CD4-positive, alpha-beta T cell treated with Interleukin-15 for 1 hour (primary cell): Measurements from ENCODE around the gene COL17A1.
A peak's percentile ranks its signal among the peaks of the same experiment; 100 is the strongest.

Source experiments
- DNase-seq: peaks from one replicate; pipeline ENCODE4 v3.0.0-alpha.2; 2020

Gene COL17A1

GRCh38 chr10:104085801-104086400, at the start of gene COL17A1:
Gene COL17A1, minus strand, starts transcription at chr10:104085880. Its CDS starts 5,207 bp downstream, at chr10:104080673.
- DNase-seq, result no peak

DNA sequence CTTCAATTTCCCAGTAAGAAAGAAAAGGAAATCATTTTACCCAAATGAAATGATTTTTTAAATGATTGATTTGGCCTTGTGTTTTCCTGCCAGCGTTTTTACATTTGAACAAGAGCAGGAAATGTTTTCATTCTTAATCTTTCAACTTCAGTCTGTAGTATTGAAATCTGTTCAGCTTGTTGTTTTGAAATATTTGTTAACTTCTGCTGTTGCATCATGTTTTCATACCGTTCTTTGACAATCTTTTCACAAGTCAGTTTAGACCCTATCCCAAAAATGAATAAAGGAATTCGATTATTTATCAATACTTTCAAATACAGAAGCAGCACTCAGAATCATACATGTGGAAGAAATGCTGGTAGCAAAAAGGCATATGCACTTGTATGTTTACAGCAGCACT, 44.4 kb upstream of the COL17A1 start:
- no peak for DNase-seq

GRCh38 chr10:104128214-104128613, 42.5 kb upstream of the COL17A1 start:
- DNase-seq, result no peak

DNA sequence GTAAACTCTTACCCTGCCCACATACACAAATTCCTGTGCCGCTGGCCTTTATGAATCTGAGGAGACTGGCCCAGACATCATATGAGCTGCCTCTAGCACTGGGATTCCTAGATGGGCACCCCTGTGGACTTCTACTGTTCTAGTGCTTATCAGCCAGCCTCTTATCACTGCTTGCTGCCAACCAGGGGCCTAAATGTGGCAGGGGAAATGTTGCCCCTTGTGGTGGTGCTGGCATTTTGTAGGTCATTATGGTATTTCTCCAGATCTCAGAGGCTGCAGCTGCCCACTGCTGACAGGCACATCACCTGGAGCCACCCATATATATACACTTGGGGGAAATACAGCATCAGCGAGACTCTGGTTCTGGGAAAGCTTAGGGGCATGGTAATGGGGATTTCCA, 41.7 kb upstream of the COL17A1 start:
- no peak for DNase-seq

DNA sequence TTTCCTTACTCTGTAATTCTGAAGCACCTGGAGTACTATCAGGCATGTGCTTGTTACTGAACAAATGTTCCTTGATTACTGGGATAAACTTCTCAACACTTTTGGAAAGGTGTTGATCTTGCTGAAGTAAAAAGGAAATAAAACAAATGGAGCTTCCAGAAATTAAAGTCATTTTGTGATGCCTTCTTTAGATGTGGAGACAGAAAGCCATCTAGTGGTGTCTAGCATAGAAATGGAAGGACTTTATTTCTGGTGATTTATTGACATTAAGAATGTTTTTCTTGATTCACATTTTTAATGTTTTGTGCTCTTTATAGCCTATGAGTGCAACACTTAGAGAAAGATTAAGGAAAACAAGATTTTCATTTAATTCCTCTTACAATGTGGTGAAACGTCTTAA, 37.7 kb upstream of the COL17A1 start:
- no peak for DNase-seq

DNA sequence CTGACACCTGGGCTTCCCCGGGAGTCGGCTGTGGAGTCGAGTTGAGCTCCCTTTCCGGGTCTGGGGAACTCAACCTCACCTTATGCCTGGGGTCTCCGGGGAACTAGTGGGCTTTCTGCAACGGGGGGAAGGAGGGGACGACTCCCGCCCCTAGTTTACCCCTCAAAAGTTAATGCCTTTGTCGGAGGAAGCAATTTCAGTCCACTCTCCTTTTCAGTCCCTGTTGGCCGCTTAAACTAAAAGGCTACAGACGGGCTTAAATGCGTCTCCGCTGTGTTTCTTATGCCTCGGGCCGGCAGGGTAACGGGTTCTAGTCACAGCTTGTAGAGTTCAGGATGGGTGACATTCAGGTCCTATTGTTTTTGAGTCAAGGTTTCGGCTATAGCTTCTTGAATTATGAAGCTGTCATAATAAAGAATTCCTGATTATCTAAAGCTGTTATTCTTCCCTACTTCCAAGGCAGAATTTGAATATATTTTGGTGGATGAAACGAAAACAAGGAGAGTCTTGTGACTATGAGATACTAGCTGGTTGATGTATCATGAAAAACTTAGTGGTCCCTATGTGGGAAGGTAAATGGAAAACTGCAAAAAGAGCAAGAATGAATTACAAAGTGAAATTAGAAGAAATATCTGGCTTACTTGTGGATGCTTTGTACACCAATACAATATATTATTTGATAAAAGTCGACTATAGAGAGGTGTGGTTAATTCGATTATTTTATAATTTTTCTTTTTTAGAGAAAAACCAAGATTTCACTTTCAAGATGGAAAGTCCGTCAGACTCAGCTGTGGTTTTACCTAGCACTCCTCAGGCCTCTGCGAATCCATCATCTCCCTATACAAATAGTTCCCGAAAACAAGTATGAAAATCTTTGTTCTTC, 36.8 kb upstream of the COL17A1 start:
- DNase-seq, result no peak

- peak; percentile 99 for DNase-seq
These were observed 36.0 kb upstream of the COL17A1 start, which contains the start of gene SFR1 for GRCh38 chr10:104121485-104122224. Gene SFR1, plus strand, starts transcription at chr10:104122171. Its CDS starts 13 bp downstream, at chr10:104122184.

DNA sequence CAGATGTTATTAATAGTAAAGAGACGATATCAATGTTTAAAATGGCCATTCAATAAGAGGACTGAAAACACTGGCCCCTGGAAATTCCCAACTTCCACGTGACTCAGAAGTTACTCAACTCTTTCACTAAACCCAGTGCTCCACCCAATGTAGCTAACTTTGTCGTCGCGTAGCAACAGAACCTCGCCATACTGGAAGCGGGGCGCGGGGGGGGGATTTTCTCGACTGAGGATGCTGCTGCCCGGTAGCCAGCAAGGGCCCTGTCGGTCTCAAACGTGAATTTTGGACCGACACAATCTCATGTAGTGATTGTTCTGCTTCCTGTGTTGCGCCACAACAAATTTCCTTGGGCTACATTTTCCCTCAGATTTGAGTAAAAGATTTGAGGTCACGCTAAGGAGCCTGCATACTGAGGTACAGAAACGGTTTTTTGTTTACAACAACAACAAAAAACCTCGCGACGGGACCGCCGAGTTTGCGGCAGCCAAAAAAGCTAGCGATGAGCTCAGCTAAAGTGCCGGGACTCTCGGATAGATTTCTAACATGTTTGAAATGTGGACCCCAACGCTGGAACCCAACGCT, 35.3 kb upstream of the COL17A1 start:
- peak; percentile 93 for DNase-seq

DNA sequence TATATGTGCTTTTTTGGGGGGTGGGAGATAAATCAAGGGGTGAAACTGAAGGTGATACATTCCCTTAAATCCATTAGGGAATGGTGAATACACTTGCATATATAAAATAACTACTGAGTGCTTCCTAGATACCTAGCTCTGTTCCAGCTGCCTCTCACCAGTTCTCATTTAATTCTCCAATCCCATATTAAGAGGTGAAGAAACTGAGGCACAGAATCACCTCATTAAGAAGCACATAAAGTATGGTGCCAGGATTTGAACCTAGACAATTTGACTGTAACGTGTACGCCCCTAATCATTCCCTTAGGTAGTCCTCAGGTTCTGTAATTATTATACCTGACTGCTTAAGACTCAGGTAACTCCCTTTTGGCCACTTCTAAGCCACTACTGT, 34.8 kb upstream of the COL17A1 start:
- no peak for DNase-seq

GRCh38 chr10:104119996-104120395, 34.3 kb upstream of the COL17A1 start:
- DNase-seq, result no peak

GRCh38 chr10:104117839-104118323, 32.2 kb upstream of the COL17A1 start:
- no peak for DNase-seq

GRCh38 chr10:104113376-104113956, 27.8 kb upstream of the COL17A1 start:
- DNase-seq, result no peak

DNA sequence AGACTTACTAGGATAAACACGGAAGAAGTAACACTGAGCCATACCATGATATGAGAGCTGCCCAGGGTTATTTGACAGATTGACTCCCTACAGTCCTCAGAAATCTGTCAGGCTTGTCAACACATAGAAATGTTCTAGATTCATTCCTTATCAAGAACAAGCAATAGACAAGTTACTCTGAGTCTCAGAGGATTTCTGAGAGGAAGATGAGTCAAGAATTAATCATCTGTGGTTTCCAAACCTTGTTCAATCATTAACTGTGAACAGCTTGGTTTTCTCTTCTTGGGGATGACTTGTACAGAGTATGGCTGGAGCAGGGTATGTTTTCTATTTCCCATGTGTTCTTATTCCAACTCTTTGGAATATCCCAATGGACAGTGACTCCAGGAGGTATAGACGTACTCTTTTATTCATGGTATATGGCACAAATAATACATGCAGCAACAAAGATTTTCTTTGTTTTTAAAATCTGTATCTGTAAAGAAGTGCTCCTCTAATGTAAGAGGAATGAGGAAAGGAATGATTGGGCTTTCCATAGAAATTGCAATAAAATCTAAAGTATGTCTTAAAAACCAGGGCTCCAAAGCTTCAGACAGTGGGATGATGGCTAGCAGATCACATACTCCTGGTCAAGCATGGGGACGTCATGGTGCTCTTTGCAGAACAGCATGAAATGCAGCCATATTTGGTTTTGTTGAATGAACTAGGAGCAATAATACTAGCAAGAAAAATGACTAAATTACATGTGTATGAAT, 24.4 kb upstream of the COL17A1 start:
- no peak for DNase-seq

DNA sequence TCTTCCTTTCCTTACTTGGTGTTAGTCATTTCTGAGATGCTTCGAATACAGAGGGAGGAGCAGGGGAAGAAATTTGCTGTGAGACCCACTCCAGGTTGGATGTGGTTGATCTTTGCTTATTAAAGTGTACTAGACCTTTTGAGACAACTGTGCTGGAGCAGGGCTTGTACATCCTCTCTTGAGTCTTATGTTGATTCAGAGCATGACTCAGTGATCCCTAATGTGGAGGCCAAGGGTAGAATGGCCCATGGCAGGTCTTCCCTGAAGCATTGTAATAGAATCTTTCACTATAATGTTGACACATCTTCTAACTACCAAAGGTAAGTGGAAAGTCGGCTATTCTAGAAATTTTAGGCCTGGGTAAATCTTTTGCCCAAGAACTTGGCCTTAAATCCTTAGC, 19.2 kb upstream of the COL17A1 start:
- no peak for DNase-seq

- DNase-seq, result no peak
These were observed 18.7 kb upstream of the COL17A1 start for GRCh38 chr10:104104418-104104817.

DNA sequence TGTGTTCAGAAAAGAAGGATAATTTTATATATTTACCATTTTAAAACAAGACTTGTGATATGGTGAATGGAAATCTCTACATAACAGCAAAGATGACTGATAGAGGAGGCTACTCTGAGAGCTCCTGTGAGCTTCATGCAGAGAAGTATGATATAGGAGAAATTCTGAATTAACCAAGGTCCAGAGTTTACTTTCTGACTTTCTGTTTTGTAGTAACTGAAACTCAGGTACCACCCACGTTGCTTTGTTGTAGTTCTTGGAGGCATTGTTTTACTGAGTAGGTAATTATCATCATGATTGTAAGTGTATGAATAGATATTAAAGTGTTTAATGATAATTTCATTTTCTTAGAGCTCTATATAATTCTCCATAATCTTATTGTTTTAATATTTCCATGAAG, 18.3 kb upstream of the COL17A1 start:
- no peak for DNase-seq

DNA sequence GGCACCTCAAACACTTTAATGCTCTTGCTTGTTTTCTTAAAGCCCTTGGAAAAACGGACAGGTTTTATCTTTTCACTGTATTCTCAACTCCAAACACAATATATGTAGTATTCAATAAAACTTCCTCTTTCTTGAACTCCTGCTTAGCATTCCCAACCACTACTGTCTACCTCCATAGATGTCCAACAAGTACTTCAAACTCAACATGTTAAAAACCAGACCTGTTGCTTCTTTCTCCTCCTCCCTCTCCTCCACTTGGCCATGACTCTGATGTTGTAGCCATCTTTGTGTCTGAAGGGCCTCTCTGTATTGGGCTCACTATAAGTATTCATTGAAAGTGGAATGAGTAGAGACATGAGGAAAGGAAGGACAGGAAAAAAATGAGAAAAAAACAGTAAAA, 16.2 kb upstream of the COL17A1 start:
- DNase-seq, result no peak

- no peak for DNase-seq
These were observed 15.1 kb upstream of the COL17A1 start for GRCh38 chr10:104100795-104101194.

DNA sequence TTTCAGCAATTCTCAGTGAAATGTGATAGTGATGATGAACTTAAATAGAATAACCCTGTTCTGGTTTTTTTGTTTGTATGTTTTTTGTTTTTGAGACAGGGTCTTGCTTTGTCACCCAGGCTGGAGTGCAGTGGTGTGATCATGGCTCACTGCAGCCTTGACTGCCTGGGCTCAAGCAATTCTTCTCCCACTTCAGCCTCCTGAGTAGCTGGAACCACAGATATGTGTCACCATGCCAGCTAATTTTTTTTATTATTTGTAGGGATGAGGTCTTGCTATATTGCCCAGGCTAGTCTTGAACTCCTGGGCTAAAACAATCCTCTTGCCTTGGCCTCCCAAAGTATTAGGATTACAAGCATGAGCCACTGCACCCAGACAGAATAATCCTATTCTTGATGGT, 14.3 kb upstream of the COL17A1 start:
- no peak for DNase-seq

DNA sequence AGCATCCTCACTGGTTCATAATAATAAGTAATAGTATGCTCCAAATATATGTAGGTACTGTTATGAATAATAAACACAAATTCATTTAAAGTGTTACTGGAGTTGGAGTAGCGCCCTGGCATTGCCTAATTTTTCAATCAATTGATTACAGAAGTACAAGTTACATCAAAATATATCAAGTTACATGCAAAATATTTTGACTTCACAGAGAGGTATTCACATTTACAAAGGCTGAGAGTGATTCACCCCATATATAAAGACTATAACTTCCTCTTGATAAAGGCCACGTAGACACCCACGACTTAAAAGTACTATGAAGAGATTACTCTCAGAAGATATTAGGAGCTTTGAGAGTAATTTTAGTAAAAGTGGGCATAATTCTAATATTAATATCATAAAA, 13.6 kb upstream of the COL17A1 start:
- DNase-seq, result no peak

DNA sequence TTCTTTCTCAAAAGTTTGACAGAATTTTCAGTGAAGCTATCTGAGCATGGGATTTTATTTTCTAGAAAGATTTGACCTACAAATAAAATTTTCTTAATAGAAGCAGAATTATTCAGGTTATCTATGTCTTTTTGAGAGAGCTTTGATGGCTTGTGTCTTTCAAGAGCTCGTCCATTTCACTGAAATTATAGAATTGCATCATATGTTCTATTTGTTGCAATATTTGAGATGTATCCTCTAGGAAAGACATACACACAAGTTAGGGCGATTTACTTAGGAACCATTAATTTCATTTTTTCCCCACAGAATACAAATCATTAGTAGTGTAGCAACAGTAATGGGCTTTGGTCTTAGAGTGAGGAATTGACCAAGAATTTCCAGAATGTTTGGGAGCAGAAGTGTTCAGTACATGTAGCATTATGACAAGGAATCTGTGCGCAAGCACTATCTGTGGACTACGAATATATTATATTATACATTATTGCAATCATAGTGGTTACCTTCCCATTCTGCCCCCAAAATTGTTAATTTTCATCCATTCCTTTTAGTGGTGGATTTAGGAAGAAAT, 12.8 kb upstream of the COL17A1 start:
- no peak for DNase-seq

DNA sequence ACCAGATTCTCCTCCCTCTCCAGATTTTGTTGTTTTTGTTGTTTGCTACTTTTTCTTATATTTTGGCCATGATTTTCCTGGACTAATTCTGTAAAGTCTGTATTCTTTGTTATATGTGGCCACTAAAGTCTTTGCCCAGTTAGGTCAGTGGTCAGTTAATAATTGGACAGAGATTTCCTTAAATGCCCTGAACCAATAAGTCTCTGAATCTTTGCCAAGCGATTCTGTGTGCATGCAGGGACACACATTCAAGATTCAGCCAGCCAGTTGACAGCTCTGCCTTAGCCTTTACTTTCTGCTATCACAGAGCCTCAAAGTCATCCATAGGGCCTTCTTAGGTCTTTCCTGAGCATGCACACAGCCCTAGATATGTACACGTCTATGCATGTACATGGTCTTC, 11.0 kb upstream of the COL17A1 start:
- DNase-seq, result no peak
